Effector CD4-positive, alpha-beta T cell (primary cell): ENCODE results near the gene SMIM41. TPM values are rescaled to one million over a fixed set of nuclear protein-coding genes. Genes with fewer than 3 reads are reported as not detected.

Source experiments
- DNase-seq: peaks from one replicate; pipeline ENCODE4 v3.0.0-alpha.2; 2020
- total RNA-seq: gene quantifications from one replicate; lab custom pipeline; 2026; lab: John Stamatoyannopoulos, UW

The SMIM41 gene
- total RNA-seq, result not detected

DNA sequence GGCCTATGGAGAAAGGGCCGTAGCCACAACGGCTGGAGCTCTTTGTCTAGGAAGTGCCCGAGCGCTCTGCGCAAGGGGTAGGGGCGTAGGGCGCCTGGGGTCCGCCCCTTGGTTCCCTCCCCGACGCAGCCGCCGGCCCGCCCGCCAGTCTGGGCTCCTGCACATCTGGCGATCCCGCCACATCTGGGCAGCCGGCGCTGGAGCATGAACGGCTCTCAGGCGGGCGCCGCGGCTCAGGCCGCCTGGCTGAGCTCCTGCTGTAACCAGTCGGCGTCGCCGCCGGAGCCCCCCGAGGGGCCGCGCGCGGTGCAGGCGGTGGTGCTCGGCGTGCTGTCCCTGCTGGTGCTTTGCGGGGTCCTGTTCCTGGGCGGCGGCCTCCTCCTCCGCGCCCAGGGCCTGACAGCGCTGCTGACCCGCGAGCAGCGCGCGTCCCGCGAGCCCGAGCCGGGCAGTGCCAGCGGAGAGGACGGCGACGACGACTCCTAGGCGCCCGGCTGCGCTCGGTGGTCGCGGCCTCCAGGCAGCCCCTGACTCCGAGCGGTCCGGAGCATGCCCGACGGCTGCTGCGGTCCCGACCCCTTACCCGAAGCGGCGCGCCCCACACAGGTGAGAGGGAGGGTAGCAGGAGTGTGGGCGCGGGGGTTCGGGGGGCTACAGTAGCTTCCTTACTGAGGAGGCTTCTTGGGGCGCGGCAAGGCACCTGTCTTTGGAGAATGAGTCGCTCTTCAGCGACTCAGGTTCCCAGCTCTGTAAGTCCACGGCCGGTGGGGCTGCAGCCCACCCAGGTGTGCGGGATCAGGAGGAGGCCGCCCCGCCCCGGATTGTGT is at the start of gene SMIM41:
SMIM41 (plus strand) TSS at position 129 of the 827 bp plus-strand sequence; CDS start at position 205, 76 bp downstream.
- no peak for DNase-seq

DNA sequence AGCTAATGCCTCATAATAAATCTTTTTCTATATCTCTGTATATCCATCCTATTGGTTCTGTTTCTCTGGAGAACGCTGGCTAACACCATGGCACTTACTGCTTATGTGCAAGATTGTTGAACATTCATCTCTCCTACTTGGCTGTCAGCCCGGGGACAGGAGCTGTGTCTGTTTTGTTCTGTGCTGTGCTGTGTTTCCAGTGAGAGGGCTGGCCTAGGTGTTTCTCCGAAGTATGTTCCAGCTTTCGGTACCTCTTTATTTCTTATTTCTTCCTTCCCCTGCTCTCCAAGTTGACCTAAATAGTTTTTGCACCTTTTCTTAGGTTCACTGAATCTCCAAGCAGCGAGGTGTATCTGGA is 47.1 kb upstream of the SMIM41 start:
- DNase-seq, result no peak

DNA sequence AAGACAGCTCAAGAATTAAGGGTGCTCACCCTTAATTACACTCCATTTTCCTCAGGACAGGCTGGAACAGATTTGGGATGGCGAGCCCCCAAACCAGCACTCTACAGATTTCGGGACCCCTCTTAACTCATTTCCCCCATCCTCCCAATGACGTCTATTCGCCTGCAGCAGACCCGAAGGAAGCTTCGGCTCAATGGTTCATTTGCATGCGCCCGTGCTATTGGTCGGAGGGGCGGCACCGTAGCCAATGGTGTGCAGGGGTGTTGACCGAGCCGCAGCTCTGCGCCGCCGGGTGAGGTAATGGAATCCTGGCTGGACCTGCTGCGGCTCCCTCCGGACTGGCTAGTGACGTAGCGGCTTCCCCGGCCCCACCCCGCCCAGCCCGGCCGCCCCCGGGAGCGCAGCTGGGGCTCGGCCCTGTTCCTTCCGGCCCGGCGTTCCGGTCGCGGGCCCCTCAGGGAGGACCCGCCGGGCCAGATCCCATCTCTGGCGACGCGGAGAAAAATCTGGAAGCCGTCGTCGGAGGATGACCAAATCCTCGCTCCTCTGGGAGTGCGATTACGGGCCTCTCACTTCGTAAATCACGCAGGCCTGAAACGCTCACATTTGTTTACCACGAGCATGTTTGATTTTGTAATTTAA is 46.6 kb upstream of the SMIM41 start:
- peak; percentile 88 for DNase-seq

DNA sequence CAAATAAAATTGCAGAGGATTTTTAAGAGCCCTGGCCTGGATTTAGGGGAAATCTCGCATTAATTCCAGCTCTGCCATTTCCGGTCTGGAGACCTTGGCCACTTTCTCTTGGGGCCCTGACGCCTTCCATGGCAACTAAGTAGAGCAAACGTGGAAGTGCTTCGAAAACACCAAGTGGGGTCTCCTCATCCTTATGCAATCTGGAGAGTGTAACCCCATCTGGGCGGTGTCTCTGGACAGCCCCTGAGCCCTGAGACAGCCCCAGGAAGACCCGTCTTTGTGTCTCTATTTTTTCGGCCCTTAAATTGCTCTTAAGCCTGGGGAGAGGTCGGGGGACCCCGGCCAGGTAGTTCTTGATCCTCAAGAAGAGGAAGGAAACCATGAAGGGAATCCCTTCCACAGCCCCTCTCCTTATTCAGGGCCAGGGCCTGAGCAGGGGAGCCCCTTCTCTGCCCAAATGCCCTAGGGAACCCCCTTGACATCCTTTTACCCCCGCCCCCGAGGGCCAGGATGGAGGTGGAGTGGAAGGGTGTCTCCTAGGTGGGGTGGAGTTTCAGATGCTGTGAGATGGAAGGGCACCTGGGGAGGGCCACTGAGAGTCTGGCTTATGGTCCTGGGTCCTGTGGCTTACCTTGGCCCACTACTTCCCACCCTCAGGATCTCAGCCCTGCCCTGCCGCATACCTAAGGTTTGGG is 45.9 kb upstream of the SMIM41 start:
- no peak for DNase-seq

DNA sequence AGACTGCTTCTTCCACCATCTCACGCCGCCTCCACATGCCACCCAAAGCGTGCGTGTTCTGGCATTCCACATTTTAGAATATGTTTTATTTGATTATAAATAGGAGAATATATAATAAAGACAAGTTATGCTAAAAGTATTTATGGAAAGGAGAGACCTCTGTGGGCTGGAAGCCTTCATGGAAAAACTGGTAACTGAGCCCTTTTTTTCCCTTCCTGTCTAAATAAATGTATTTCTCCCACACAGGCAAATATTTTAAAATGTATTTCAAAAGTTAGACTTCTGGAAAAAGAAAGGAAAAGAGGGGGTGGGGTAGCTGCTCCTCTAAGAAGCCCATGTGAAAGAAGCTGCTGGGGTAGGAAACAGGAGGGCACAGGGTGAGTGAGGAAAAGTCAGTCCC is 44.3 kb upstream of the SMIM41 start:
- no peak for DNase-seq

DNA sequence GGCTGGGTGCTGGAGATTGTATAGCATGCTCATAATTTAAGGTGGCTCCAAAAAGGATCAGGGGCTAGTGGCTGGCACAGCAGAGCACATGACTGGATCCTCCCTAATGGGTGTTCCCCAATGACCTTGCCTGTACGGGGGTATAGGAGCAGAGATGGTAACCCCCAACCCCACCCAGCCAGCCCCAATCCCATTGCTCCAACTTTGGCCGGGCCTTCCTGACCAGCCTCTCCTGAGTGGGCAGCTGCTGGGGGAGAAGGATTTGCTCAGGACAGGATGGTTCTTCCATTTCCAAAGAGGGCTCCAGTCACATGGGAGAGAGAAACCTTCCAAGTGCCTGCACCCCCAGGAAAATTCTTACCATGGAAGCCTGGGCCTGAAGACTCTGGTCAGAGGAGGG is 43.6 kb upstream of the SMIM41 start:
- DNase-seq, result no peak

DNA sequence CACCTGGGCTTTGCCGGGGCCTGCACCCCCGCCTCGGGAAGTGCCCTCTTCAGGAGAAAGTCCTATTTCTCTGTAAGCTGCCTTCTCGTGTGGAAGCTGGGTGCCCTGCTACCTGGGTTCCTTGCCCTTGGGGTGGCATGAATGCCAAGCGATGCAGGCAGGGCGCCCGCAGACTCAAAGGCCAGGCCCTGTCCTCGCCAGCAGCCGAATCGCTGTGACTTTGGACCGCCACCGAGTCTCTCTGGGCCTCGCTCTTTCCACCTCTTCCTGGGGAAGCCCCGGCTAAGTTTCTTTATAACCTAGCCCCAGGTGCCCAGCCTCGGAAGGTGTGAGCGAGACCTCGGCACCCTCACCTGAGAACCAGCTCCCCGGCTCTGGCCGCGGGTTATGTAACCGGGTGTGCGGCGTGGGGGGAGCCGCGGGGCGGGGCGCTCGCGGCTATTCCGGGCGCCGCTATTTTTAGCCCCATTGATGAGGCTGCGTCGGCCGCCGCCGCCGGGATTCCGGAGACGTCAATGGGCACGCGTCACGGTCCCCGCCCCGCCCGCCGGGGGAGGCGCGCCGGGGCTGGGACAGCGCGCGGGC is 42.8 kb upstream of the SMIM41 start:
- DNase-seq, result peak; percentile 86

DNA sequence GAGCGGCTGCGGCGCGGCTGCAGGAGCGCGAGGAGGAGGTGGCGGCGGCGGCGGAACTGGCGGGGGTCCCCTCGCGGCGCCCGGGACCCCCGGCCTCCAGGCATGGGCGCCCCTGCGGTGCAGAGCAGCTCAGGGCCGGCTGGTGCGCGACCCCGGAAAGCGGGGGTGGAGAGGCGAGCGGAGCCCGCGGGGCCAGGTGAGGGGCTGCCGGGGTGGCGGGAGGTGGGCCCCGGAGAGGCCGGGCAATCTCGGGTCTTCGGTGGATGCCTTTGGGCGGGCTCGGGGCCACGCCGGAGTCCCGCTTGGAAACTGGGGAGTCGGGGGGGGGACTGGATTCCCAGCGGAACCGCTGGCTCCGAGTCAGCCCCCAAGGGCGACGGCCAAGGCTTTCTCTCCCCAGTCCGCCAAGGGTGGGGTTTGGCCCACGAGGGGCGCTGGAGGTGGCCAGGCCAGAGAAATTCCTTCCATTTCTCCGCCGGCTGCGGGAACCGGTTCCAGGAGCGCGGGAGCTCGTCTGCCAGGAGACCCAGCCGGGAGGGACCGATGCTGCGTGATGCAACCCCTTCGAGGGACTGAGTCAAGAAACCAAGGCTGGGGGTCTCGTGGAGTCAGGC is 42.1 kb upstream of the SMIM41 start:
- no peak for DNase-seq

DNA sequence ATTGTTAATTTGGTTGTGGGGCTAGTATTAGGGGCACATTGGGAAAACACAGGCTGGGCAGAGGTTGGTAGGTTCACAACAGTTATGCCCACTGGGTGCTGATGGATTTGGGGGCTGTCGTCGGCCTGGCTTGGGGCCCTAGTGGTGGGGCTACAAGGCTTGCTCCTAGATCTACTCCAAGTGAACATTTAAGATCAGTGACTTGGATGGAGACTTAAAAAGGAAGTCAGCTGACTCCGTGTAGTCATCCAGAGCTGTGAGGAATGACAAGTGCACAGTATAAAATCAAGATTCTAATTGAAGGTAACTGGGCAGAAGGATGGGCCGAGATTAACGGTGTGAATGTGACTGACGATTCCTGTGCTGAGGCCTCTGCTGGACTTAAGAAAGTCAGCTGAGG is 41.1 kb upstream of the SMIM41 start:
- DNase-seq, result no peak

DNA sequence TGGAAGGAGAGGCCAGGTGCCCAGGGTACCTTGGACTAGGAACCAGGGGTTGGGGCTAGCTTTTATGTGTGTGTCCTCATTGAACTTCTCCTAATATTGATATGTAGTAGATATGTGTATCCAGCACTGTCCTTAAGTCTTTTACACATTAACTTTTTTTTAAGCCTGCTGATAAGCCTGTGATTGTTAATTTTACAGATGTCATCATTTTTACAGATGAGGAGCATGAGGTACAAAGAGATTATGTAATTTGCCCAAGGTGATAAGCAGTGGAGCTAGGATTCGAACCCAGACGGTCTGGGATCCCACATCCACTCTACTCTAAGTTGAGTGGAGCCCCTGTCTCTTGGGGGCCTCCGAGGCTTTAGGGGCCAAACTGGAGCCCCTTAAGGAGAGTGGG is 38.5 kb upstream of the SMIM41 start:
- DNase-seq, result no peak

DNA sequence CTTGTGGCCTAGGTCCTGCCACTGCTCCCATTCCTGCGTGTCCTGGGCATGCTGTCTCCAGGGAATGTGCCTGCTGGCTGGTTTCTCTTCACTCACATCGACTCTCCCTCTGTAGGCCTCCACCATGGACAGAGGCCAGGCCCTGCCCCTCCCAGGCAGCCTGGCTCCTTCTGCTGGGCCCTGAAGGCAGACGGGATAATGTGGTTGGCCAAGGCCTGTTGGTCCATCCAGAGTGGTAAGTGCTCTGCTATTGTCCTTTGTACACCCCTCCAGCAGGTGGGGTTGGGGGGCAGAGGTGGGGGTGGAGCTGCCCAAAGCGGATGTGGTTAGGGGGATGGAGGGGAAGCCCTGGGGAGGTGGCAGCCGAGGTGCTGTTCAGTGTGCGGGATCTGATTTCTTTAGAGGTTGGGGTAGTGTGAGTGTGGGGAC is 37.8 kb upstream of the SMIM41 start:
- no peak for DNase-seq

DNA sequence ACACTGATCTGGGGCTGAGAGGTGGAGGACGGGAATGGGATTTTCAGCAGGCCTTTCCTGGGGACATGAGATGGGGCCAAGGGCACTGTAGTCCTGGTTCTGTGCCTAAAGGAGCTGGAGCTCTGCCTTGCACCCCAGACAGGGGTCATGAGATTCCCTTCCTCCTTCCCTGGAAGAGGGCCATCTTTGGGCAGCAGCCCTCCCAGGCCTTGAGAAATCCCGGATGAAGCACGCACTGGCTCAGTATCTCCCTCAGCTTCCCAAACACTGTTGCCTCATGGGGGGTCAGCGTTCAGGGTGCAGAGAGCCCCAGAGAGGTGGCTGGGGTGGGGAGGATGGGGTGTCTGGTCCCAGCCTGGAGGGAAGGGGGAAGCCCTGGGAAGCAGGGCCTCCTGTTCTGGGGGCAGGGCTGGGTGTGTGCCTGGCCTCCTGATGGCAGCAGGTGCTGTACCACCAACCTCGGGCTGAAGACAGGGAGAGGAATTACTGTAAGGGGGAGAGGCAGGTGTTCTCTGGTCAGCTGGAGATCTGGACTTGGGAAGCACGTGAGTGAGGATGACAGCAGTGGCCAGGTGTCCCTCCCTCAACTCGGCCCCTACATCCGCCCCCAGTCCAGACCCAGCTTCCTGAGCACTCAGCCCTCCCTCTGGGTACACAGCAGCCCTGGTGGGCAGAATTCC is 36.7 kb upstream of the SMIM41 start:
- DNase-seq, result no peak

DNA sequence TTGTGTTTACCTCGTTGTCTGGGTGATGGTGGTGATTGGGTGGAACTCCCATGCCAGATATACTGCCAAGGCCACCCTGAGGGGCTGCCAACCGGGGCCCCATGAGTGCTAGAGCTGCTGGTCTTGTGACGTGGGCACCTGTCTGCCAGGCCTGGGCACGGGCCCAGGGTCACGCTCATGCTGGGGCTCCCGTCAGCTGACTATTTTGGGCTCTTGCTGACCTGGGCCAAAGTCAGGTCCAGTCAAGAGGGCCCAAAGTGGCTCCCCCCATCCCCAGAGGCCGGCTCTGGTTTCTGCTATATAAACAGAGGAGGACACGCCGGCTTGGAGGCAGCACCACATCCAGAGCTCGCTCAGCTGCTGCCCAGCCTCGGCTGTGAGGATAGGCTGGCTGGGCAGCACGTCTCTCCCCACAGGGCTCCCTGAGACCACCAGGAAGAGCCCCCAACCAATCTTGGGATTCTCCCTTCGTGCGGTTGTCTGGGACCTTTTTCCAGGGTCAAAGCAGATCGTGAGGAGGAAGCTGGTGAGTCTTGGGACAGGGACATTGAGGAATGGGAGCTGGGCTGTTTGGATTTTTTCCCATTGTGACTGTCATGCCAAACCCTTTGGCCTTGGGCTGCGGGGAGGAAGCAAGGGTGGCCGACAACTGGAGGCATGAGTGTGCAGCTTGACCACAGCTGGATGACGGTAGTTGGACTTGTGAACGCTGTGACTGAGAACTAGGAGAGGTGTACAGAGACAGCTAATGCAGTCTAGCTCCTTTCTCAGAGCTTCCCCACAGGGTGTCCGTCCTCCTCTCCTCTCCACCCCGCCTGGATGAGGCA is 35.9 kb upstream of the SMIM41 start:
- DNase-seq, result no peak

DNA sequence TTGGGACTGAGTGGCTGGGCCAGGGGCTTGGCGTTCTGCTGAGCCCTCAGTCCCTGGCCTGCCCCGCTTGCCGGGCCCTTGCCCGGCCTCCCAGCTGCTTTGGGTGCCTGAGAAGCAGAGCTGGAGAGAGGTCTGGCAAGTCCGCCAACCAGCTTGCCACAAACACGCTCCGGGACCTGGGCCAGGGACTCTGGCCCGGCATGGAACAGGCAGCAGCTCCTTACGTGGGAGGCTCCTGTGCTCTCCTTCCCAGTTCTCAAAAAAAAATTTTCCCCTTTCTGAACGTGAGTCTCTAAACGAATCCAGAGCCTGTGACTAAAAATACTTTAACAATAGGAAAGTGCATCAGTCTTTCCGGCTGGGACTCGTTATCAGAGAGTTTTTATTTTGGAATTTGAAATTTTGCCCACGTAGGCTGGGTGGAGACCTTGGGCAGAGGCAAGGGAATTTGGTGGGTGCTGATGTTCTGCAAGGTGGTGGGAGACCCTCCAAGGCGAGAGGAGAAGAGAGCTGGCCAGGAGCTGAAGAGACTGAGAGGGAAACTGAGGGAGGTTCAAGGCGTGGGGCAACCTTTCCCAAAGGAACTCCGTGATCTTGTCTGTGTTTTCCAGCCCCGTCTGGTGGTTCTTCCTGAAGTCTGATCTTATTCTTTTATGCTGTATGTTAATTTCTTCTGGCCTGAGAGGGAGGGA is 35.1 kb upstream of the SMIM41 start:
- no peak for DNase-seq

DNA sequence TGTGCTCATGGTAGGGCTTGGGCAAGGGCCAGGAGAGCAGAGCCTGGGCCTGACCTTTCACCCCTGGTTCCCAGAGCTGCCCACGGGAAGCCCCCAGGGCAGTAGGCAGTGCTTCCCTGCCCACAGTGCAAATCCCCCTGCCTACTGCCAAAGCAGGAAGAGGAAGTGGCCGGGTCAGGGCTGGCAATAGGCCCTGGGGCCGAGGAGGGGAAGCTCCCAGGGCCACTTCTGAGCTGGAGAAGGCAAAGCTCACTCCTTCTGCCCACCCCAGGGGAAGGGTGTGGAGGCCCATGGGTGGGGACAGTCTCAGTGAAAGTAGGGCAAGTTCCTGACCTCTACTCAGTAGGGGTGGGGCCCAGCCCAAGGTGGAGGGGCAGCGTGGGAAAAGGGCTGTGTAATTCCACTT is 33.7 kb upstream of the SMIM41 start:
- no peak for DNase-seq

DNA sequence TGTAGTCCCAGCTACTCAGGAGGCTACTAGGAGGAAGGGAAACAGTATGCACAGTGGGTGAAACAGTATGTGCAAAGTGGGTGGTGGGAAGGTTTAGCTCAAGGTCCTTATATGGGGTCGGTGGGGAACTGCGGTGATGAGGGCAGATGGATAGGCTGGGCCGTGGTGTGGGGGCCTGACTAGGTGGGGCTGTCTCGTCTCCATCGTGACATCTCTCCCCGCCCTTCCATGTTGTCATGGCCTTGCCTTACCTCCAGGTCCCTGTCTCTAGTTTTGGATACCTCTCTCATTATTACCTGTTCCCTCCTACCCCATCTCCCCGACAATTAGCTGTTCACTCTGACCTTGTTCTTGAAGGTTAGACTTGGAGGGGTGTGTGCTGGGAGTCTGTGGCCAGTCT is 32.6 kb upstream of the SMIM41 start:
- DNase-seq, result no peak

DNA sequence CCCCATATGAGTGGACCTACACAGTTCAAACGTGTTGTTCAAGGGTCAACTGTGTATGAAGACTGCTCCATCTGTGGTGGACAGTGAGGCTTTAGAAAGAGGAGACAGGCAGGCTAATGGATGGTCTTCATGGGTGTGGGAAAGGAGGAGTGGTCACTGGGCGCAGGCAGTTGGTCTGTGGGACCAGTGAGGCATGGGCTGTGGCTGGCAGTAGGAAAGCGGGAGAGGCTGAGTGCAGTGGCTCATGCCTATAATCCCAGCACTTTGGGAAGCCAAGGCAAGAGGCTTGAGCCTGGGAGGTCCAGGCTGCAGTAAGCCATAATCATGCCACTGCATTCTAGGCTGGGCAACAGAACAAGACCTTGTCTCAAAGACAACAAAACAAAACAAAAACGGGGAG is 30.2 kb upstream of the SMIM41 start:
- DNase-seq, result no peak

DNA sequence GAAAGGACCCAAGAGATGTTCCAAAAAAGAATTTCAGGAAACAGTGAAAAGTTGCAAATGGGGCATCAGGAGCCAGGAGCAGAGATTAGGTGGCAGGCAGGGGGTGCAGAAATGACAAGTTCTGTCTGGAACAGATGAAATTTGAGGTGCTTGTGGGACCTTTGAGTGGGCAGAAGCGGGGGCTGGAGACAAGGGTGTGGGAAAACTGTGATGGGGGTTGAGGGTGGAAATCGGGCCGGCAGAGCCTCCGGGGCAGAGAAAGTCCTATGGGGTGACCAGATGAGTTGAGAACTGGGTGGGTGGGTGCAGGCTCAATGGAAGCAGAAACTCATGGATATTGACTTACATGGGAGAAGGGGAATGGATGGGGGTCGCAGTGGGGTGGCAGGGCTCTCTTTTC is 29.8 kb upstream of the SMIM41 start:
- DNase-seq, result no peak

DNA sequence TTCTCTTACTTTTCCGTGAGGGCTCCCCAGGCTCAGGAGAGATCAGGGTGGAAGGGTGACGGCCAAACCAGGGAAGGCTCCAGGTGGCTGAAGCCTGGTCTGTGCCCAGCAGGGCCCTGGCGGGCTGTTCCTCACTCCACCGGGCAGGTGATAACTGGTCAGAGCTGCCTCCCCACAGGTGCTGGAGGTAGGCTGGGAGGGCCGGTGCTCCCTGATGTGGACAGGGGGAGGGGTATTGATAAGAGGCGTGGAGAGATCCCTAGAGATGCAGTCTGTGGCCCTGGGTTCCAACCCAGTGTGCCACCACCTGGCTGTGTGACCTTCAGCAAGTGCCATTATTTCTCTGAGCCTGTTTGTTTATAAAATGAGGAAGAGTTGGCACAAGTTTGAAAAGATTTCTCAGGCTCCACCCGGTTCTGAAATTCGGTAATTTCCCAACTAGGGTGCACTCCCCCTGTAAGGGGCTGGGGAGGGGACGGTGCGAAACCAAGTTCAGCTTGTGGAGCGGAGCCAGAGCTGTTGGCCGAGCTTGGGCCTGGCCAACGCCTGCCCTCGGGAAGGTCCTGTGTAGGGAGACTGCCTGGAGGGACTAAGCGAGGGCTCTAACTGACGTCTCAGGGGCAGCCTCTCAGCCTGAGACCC is 29.3 kb upstream of the SMIM41 start:
- no peak for DNase-seq
